Measurements from ENCODE around the gene UBE2Q2. TPM values are rescaled to one million over a fixed set of nuclear protein-coding genes. Genes with fewer than 3 reads are reported as not detected.

UBE2Q2 gene
- total and polyA plus RNA-seq, 9 of the 15 experiments (the other 6 are each of a cell fraction or from before 2014, with no cell fraction given) = 6.2 to 24.0 (median 16.2) TPM

GRCh38 chr15:75821786-75822345 lies 21.4 kb upstream of the UBE2Q2 start:
- H3K27ac ChIP-seq (ENCODE audit: extremely low read depth, low read depth, low read length) = no peak overlapping the region
- no peak overlapping the region for H3K9ac ChIP-seq (ENCODE audit: insufficient read depth in 1 of 2, low read depth in 2 of 2, low read length in 2 of 2)
- H4K20me1 ChIP-seq (replicated peaks; ENCODE audit: control insufficient read depth, insufficient read depth, low read length) = no peaks in the 10 kb centered on the region
- H3K79me2 ChIP-seq (ENCODE audit: control insufficient read depth, insufficient read depth, low read length) = no peaks in the 10 kb centered on the region
- DNase-seq (ENCODE audit: extremely low read depth in 1 of 4, low spot score in 3 of 4) = no peak
- H3K9me1 ChIP-seq (ENCODE audit: control insufficient read depth, insufficient read depth, low read length) = no peaks in the 10 kb centered on the region
- peak overlapping the region; percentile 8; the same call in 1 of the 2 replicates for H2AFZ ChIP-seq (ENCODE audit: low read depth, low read length)
- no TSS peak for BruUV-seq (replicated peaks)
- H3K4me3 ChIP-seq = no peak overlapping the region
- ChIA-PET CTCF (ENCODE audit: low intra/inter-chr PET ratio) (interaction anchor here (0.6 kb wide), 1 partner anchor 107 kb away, joined by 3 read pairs; no protein-coding TSS in a partner anchor), POLR2A (interaction anchor here (1.0 to 4.3 kb wide), 2 partner anchors 20 to 201 kb away, joined by 3 to 20 read pairs; partner anchors contain the start of gene UBE2Q2)
- no peak overlapping the region for H3K4me2 ChIP-seq (ENCODE audit: insufficient read depth, low read length)
- TF ChIP-seq BCL6 (CRISPR knock-in tag; IDR thresholded peaks at IDR 0.05) (no peak), TEAD4 (IDR thresholded peaks at IDR 0.05; ENCODE audit: low read length) (no peak), TEAD4 (CRISPR knock-in tag; IDR thresholded peaks at IDR 0.05; ENCODE audit: borderline replicate concordance) (no peak), FOXK1 (CRISPR knock-in tag; IDR thresholded peaks at IDR 0.05; ENCODE audit: borderline replicate concordance) (no peak), SMAD3 (CRISPR knock-in tag; conservative IDR thresholded peaks at IDR 0.05) (no peak), ZNF696 (CRISPR knock-in tag; conservative IDR thresholded peaks at IDR 0.05) (no peak), CEBPZ (IDR thresholded peaks at IDR 0.05; ENCODE audit: borderline replicate concordance, low read depth, low read length) (no peak), ZNF143 (CRISPR knock-in tag; IDR thresholded peaks at IDR 0.05) (no peak), JUND (IDR thresholded peaks at IDR 0.05; ENCODE audit: borderline replicate concordance, low read depth, low read length) (no peak), JUND (tag; IDR thresholded peaks at IDR 0.05; ENCODE audit: borderline replicate concordance, low read depth, low read length) (no peak), IFI16 (CRISPR knock-in tag; IDR thresholded peaks at IDR 0.05) (no peak), SRSF3 (IDR thresholded peaks at IDR 0.05; ENCODE audit: insufficient read depth, low read length) (no peak), ZNF12 (CRISPR knock-in tag; IDR thresholded peaks at IDR 0.05) (no peak), FUS (optimal IDR thresholded peaks at IDR 0.05; ENCODE audit: low read depth, low read length) (no peak), POLR2AphosphoS2 (IDR thresholded peaks at IDR 0.05; ENCODE audit: low read length) (no peak), SMARCA5 (IDR thresholded peaks at IDR 0.05) (no peak), CCAR2 (IDR thresholded peaks at IDR 0.05; ENCODE audit: low read depth, low read length) (no peak), C11orf30 (IDR thresholded peaks at IDR 0.05; ENCODE audit: low read depth) (no peak)
- intact Hi-C loops (cut with micrococcal nuclease) (no loop called here), in situ Hi-C loops (cut with MboI) (no loop called here)
- no peaks in the 10 kb centered on the region for H3K36me3 ChIP-seq (ENCODE audit: control insufficient read depth, insufficient read depth, low read length)
- WGBS (ENCODE audit: insufficient coverage, low coverage, missing lambda C conversion rate) = 54% methylated on average over 4 of the region's 4 CpGs
- no peaks in the 10 kb centered on the region for H3K27me3 ChIP-seq (ENCODE audit: control insufficient read depth in 2 of 2, insufficient read depth in 2 of 2, low read length in 2 of 2)
- ATAC-seq = no peak
- peaks cover 0 to 3% of the 10 kb centered on the region in 2 experiments; a peak in 2 of 5 replicates for H3K4me1 ChIP-seq (replicated peaks in 1 of 2; ENCODE audit: control insufficient read depth in 2 of 2, insufficient read depth in 2 of 2, low read length in 2 of 2)
- no peak for FAIRE-seq
- H3K9me3 ChIP-seq (replicated peaks; ENCODE audit: control insufficient read depth, insufficient read depth, low read depth, low read length) = no peaks in the 10 kb centered on the region

Data from K562 (cell line).